ENCODE results near the gene ZSWIM1. TPM values are rescaled to one million over a fixed set of nuclear protein-coding genes. Genes with fewer than 3 reads are reported as not detected.

Gene ZSWIM1
- total and polyA plus RNA-seq, 2 of the 13 experiments (the other 11 are each of a cell fraction or from before 2014, with no cell fraction given): 9.5 to 11.7 TPM

DNA sequence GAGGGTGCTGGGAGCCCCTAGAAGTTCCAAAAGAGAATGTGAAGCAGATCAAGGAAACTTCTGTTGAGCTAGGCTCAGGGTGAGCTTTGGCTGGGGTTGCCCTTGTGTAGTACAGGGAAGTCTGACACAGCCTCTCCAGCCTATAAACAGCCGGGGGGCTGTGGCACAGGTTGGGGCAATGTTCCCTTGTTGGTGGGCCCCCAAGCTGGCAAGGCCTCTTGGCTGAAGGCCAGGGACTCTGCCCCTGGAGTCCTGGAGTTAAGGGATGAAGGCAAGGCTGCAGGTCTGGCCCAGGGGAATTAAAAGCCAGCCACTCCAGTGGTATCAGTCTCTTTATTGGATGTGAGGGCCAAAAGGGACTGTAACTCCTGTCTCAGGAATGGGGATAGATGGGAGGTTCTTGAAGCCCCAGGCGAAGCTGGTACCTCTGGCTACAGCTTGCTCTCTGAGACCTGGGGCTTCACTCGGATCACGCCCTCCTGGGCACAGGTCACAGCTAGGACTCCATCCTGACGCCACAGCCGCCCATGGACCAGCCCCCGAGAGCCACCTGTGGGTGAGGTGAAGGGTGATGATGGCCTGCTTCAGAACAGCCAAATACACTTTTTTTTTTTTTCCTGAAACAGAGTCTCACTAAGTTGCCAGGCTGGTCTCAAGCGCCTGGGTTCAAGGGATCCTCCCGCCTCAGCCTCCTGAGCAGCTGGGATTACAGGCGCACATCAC lies 39.5 kb upstream of the ZSWIM1 start (continued):
- TF ChIP-seq, protein P1, sequence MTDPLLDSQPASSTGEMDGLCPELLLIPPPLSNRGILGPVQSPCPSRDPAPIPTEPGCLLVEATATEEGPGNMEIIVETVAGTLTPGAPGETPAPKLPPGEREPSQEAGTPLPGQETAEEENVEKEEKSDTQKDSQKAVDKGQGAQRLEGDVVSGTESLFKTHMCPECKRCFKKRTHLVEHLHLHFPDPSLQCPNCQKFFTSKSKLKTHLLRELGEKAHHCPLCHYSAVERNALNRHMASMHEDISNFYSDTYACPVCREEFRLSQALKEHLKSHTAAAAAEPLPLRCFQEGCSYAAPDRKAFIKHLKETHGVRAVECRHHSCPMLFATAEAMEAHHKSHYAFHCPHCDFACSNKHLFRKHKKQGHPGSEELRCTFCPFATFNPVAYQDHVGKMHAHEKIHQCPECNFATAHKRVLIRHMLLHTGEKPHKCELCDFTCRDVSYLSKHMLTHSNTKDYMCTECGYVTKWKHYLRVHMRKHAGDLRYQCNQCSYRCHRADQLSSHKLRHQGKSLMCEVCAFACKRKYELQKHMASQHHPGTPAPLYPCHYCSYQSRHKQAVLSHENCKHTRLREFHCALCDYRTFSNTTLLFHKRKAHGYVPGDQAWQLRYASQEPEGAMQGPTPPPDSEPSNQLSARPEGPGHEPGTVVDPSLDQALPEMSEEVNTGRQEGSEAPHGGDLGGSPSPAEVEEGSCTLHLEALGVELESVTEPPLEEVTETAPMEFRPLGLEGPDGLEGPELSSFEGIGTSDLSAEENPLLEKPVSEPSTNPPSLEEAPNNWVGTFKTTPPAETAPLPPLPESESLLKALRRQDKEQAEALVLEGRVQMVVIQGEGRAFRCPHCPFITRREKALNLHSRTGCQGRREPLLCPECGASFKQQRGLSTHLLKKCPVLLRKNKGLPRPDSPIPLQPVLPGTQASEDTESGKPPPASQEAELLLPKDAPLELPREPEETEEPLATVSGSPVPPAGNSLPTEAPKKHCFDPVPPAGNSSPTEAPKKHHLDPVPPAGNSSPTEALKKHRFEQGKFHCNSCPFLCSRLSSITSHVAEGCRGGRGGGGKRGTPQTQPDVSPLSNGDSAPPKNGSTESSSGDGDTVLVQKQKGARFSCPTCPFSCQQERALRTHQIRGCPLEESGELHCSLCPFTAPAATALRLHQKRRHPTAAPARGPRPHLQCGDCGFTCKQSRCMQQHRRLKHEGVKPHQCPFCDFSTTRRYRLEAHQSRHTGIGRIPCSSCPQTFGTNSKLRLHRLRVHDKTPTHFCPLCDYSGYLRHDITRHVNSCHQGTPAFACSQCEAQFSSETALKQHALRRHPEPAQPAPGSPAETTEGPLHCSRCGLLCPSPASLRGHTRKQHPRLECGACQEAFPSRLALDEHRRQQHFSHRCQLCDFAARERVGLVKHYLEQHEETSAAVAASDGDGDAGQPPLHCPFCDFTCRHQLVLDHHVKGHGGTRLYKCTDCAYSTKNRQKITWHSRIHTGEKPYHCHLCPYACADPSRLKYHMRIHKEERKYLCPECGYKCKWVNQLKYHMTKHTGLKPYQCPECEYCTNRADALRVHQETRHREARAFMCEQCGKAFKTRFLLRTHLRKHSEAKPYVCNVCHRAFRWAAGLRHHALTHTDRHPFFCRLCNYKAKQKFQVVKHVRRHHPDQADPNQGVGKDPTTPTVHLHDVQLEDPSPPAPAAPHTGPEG (CRISPR knock-in tag; IDR thresholded peaks at IDR 0.05): no peak
- TF ChIP-seq JARID2 (CRISPR knock-in tag; IDR thresholded peaks at IDR 0.05; ENCODE audit: insufficient replicate concordance) (no peak), NFYB (CRISPR knock-in tag; IDR thresholded peaks at IDR 0.05) (no peak), SP2 (CRISPR knock-in tag; IDR thresholded peaks at IDR 0.05) (no peak), ZBTB1 (CRISPR knock-in tag; IDR thresholded peaks at IDR 0.05; ENCODE audit: borderline replicate concordance) (no peak), ZNF879 (CRISPR knock-in tag; IDR thresholded peaks at IDR 0.05) (no peak), ZFP36L1 (CRISPR knock-in tag; IDR thresholded peaks at IDR 0.05) (no peak)
- TF ChIP-seq, protein P2, sequence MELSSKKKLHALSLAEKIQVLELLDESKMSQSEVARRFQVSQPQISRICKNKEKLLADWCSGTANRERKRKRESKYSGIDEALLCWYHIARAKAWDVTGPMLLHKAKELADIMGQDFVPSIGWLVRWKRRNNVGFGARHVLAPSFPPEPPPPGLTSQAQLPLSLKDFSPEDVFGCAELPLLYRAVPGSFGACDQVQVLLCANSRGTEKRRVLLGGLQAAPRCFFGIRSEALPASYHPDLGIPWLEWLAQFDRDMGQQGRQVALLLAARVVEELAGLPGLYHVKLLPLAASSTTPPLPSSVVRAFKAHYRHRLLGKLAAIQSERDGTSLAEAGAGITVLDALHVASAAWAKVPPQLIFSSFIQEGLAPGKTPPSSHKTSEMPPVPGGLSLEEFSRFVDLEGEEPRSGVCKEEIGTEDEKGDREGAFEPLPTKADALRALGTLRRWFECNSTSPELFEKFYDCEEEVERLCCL (CRISPR knock-in tag; IDR thresholded peaks at IDR 0.05; ENCODE audit: borderline replicate concordance): no peak
- TF ChIP-seq, protein P3, sequence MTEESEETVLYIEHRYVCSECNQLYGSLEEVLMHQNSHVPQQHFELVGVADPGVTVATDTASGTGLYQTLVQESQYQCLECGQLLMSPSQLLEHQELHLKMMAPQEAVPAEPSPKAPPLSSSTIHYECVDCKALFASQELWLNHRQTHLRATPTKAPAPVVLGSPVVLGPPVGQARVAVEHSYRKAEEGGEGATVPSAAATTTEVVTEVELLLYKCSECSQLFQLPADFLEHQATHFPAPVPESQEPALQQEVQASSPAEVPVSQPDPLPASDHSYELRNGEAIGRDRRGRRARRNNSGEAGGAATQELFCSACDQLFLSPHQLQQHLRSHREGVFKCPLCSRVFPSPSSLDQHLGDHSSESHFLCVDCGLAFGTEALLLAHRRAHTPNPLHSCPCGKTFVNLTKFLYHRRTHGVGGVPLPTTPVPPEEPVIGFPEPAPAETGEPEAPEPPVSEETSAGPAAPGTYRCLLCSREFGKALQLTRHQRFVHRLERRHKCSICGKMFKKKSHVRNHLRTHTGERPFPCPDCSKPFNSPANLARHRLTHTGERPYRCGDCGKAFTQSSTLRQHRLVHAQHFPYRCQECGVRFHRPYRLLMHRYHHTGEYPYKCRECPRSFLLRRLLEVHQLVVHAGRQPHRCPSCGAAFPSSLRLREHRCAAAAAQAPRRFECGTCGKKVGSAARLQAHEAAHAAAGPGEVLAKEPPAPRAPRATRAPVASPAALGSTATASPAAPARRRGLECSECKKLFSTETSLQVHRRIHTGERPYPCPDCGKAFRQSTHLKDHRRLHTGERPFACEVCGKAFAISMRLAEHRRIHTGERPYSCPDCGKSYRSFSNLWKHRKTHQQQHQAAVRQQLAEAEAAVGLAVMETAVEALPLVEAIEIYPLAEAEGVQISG (CRISPR knock-in tag; IDR thresholded peaks at IDR 0.05): no peak
